Central memory CD8-positive, alpha-beta T cell (primary cell): ENCODE data around the gene RREB1.
A peak's percentile ranks its signal among the peaks of the same experiment; 100 is the strongest.

Source experiments
- ATAC-seq: fragments of 150-1000 bp; cut with Tn5 transposase; replicated peaks from 2 replicates; pipeline ENCODE4 v1.10.0; 2022; ENCODE audit warnings: mild to moderate bottlenecking, moderate FRiP score, moderate number of reproducible peaks; ENCODE audit not compliant: poor library complexity, severe bottlenecking; ENCODE audit errors: extremely low read depth
- DNase-seq, 2 donors: peaks; one replicate each; pipeline ENCODE4 v3.0.0; 2021; ENCODE audit warnings: low spot score in 2 of 2
- H3K27ac Mint-ChIP-seq: one replicate; pipeline ENCODE4 v1.8.0; 2022; ENCODE audit warnings: low read depth, mild to moderate bottlenecking, moderate library complexity, mixed read lengths
- H3K27me3 Mint-ChIP-seq: one replicate; pipeline ENCODE4 v1.8.0; 2022; ENCODE audit warnings: mixed read lengths
- H3K36me3 Mint-ChIP-seq: one replicate; pipeline ENCODE4 v1.8.0; 2022; ENCODE audit warnings: mild to moderate bottlenecking, moderate library complexity, mixed read lengths; ENCODE audit not compliant: insufficient read depth
- H3K4me1 Mint-ChIP-seq: one replicate; pipeline ENCODE4 v1.8.0; 2022; ENCODE audit warnings: mixed read lengths
- H3K4me3 Mint-ChIP-seq: one replicate; pipeline ENCODE4 v1.8.0; 2022; ENCODE audit warnings: mild to moderate bottlenecking, moderate library complexity, mixed read lengths
- H3K9me3 Mint-ChIP-seq: one replicate; pipeline ENCODE4 v1.8.0; 2022; ENCODE audit warnings: mixed read lengths

The RREB1 gene, protein sequence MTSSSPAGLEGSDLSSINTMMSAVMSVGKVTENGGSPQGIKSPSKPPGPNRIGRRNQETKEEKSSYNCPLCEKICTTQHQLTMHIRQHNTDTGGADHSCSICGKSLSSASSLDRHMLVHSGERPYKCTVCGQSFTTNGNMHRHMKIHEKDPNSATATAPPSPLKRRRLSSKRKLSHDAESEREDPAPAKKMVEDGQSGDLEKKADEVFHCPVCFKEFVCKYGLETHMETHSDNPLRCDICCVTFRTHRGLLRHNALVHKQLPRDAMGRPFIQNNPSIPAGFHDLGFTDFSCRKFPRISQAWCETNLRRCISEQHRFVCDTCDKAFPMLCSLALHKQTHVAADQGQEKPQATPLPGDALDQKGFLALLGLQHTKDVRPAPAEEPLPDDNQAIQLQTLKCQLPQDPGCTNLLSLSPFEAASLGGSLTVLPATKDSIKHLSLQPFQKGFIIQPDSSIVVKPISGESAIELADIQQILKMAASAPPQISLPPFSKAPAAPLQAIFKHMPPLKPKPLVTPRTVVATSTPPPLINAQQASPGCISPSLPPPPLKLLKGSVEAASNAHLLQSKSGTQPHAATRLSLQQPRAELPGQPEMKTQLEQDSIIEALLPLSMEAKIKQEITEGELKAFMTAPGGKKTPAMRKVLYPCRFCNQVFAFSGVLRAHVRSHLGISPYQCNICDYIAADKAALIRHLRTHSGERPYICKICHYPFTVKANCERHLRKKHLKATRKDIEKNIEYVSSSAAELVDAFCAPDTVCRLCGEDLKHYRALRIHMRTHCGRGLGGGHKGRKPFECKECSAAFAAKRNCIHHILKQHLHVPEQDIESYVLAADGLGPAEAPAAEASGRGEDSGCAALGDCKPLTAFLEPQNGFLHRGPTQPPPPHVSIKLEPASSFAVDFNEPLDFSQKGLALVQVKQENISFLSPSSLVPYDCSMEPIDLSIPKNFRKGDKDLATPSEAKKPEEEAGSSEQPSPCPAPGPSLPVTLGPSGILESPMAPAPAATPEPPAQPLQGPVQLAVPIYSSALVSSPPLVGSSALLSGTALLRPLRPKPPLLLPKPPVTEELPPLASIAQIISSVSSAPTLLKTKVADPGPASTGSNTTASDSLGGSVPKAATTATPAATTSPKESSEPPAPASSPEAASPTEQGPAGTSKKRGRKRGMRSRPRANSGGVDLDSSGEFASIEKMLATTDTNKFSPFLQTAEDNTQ (N-terminal part only)

DNA sequence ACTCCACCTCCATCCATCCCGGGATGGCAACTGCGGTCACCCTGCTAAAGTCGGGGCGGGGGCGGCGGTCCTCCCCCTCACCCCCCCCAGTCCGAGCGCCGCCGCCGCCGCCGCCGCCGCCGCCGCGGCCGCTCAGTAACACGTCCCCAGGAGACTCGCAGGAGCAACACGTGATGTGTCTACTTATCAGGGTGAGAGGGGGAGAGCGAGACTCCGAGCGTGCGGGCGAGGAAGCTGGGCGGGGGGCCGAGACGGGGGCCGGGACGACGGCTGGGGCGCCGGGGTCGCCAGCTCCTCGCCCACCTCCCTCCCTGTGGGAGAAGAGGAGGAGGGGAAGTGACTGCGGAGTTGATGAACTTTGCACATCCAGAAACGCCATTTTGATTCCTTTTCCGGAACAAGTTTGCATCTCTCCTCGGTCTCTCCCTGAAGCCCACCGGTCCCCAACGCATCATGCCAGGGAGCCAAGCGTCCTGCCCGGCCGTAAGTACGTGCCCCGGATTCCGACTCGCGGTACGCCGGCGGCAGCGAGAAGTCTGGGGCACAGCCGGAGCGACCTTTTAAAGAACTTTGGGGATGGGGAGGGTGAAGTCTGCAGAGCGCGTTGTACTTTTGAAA, at the start of gene RREB1:
Gene RREB1 (plus strand): TSS at position 384 of the 618 bp plus-strand sequence. CDS start 73,951 bp downstream, outside the sequence.
- H3K36me3 Mint-ChIP-seq, result peaks cover 14% of the 10 kb centered on the region
- ATAC-seq (peak; percentile 70), DNase-seq (peak; percentile 39)
- peak within 1 kb of the TSS; percentile 90 for H3K27ac Mint-ChIP-seq
- H3K4me1 Mint-ChIP-seq, result peaks cover 36% of the 10 kb centered on the region
- no peaks in the 10 kb centered on the region for H3K27me3 Mint-ChIP-seq
- peak within 1 kb of the TSS; percentile 94 for H3K4me3 Mint-ChIP-seq
- no peaks in the 10 kb centered on the region for H3K9me3 Mint-ChIP-seq

DNA sequence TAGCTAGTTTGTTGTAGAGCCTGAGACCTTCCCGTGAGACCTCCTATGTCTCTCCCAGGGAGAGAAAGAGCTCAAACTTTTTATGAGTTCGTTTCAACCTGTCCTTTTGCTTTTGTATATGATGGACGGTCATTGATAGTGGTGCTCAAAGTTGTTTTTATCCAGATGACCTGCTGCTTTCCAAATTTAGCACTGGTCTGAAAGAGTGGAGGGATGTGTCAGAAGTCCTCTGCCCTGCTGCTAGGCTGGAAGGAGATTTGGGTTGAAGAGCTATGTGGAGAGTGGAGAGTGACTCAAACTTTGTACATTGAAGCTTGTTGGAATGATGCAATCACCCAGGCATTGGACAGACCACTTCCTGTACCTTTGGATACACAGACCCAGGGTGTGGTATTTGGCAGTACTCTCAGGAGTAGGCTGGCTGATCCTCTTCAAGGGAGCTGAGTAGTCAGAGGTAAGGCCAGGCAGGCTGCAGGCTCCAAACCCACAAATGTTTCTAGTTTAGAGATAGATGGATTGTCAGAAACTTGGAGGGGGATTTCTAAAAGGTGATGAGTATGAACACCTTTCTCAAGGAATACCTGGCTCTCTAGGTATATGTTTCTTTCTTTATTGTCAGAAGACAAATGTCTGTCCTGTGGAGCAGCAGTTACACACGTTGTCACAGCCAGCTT, 49.4 kb upstream of the RREB1 start:
- ATAC-seq (no peak), DNase-seq (no peak)
- H3K9me3 Mint-ChIP-seq, result no peaks in the 10 kb centered on the region
- H3K27me3 Mint-ChIP-seq, result no peaks in the 10 kb centered on the region
- H3K36me3 Mint-ChIP-seq, result peaks cover 2% of the 10 kb centered on the region
- H3K4me1 Mint-ChIP-seq, result no peaks in the 10 kb centered on the region
- no peak overlapping the region for H3K27ac Mint-ChIP-seq
- no peak overlapping the region for H3K4me3 Mint-ChIP-seq

DNA sequence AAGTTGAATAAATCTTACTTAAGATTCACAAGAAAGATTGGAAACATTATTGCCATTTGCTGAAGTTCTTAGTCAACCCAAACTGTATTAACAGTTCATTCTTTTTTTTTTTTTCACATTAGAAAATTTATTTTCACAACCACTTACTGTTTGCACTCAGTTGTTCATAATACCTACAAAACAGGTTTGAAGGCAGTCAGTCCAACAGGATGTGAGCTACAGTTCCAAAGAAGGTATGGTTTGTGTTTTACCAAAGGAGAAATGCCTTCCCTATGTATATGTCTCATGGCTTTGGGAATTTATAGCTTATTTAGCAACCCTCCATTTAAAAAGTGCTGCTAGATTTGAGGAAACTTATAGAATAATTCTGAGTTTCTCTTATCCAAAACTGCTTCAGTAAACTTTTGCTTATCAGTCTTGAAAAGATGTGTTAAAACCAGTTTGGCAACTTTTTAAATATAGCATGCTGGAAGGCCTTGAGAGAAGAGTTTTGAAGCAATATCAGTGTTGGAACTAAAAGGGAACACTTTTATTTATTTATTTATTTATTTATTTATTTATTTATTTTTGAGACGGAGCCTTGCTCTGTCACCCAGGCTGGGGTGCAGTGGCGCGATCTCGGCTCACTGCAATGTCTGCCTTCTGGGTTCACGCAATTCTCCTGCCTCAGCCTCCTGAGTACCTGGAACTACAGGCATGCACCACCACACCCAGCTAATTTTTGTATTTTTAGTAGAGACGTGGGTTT, 46.8 kb upstream of the RREB1 start:
- no peaks in the 10 kb centered on the region for H3K9me3 Mint-ChIP-seq

DNA sequence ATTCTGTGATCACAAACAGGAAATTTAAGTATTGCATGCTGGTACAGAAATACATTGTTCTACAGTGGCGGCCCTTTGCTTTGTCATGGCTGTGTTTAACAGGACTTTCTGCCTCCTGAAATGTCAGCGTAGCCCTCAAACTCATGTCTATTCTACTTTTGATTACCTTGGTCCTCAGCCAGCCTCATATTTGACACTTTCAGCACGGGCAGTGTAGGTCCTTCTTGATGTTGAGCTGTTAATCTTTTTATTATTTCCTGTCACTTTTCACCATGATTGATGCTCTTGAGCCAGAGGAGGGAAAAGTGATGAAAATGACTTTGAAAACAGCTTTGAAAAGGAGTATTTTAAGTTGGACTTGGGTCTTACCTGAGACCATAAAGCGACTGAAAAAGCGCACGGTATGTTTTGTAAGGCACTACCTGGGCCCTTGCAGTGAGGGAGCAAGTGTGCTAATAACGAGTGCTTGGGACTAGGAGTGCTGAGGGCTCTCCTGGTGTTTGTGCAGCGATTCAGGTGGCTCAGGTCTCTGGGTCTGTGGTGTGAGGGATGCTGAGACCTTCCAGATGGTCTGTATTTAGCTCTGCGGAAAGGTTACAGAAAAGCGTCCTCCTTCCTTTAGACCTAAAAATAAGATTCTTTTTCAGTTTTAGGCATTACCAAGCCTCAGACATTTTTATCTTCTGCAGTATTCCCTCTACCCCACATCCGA, 45.2 kb upstream of the RREB1 start:
- Mint-ChIP-seq H3K4me3 (no peak overlapping the region), H3K27me3 (no peaks in the 10 kb centered on the region), H3K36me3 (no peaks in the 10 kb centered on the region), H3K9me3 (no peaks in the 10 kb centered on the region), H3K4me1 (no peaks in the 10 kb centered on the region), H3K27ac (no peak overlapping the region)
- ATAC-seq (no peak), DNase-seq (no peak)

More for the DNA sequence above, 46.8 kb upstream of the RREB1 start:
- Mint-ChIP-seq H3K27me3 (no peaks in the 10 kb centered on the region), H3K27ac (no peak overlapping the region), H3K4me1 (no peaks in the 10 kb centered on the region), H3K36me3 (no peaks in the 10 kb centered on the region), H3K4me3 (no peak overlapping the region)
- ATAC-seq (no peak), DNase-seq (no peak)

DNA sequence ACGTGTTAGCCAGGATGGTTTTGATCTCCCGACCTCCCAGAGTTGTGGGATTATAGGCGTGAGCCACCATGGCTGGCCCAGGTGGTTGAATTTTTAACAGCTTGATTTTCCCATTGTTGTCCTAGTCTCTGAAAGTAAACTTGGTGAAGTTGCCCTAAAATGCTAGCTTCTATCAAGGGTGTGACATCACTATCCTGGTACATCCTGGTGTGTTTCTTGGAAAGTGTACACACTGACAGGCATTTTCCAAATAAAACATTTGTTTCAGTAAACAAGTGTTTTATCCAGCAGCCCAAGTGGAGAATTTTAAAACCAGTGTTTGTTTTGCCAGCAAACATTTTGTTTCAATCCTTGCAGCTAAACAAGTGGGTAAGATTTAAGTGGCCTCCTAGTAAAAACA, 40.5 kb upstream of the RREB1 start:
- DNase-seq (no peak), ATAC-seq (no peak)
- Mint-ChIP-seq H3K9me3 (no peaks in the 10 kb centered on the region), H3K4me1 (no peaks in the 10 kb centered on the region), H3K27me3 (no peaks in the 10 kb centered on the region), H3K4me3 (no peak overlapping the region), H3K27ac (no peak overlapping the region), H3K36me3 (no peaks in the 10 kb centered on the region)

DNA sequence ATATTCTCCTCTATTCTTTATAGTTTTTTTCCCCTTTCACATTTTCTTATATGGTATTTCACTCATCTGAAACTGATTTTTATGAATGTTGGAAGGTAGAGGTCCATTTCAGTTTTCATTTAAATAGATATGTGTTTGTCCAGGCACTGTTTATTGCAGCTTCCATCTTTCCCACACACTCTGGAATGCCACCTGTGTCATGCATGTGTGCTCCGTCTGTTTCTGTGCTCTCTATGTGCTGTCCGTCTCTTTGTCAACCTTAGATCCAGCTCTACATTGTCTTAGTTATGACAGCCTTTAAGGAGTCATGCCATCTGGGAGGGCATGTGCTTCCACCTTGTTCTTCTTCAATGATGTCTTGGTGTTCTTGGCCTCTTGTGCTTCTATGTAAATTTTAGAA, 36.4 kb upstream of the RREB1 start:
- no peak overlapping the region for H3K27ac Mint-ChIP-seq
- peaks cover 14% of the 10 kb centered on the region for H3K4me1 Mint-ChIP-seq
- H3K27me3 Mint-ChIP-seq, result no peaks in the 10 kb centered on the region
- no peak overlapping the region for H3K4me3 Mint-ChIP-seq
- DNase-seq (no peak), ATAC-seq (no peak)
- no peaks in the 10 kb centered on the region for H3K9me3 Mint-ChIP-seq
- H3K36me3 Mint-ChIP-seq, result peaks cover 1% of the 10 kb centered on the region

DNA sequence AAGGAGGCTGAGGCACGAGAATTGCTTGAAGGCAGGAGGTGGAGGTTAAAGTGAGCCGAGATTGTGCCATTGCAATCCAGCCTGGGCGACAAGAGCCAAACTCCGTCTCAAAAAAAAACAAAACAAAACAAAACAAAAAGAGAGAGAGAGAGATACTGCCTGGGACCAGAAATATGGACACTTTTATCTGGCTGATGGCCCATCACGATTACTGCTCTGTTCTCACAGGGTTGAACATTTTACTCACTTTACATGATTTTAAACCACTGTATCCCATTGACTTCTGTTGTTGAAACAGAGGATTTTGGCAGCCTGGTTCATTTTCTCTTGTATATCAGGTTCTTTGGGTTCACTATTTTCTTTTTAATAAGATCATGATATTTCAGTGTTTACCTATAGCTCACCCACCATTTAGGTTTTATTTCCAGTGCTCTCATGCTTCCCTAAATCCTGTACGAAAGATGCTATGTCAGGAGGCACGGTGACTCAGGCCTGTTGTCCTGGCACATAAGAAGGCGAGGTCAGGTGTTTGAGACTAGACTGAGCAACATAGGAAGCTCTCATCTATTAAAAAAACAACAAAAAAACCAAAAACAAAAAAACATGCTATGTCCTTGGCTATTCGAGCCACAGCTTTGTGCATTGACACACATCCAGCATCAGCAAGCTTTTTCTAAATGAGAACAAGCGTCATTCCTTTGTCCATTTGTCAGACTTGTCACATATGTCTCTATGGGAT, 34.5 kb upstream of the RREB1 start:
- Mint-ChIP-seq H3K27me3 (no peaks in the 10 kb centered on the region), H3K9me3 (no peaks in the 10 kb centered on the region), H3K27ac (peak overlapping the region; percentile 70), H3K36me3 (peaks cover 1% of the 10 kb centered on the region), H3K4me3 (no peak overlapping the region), H3K4me1 (peaks cover 14% of the 10 kb centered on the region)
- ATAC-seq (no peak), DNase-seq (no peak)

DNA sequence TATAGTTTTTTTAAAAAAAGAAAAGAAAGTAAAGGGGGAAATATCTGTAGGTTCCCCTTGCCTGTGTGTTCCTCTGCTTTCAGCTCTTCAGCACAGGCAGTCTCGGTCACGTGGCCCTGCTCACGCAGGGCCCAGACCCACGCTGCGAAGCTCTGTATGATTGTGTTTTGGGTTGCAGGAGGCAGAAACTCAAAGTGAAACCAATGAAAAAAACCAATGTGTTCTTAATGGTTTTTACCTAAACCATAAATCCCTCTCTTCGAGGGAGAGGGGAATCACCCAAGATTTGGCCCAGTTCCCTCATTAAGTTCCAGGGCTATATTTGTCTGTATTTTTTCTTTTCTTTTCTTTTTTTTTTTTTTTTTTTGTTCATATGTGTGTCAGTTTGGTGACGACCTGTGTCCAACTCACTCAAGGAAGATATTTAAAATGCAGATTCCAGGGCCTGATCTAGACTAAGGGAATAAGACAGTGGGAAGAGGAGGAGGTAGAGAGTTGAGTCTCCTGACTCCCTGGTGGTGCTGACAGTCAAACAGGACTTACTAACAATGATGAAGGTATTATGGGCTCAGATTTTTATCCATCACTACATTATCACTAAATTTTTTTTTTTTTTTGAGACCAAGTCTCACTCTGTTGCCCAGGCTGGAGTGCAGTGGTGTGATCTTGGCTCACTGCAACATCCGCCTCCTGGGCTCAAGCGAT, 33.8 kb upstream of the RREB1 start:
- Mint-ChIP-seq H3K27me3 (no peaks in the 10 kb centered on the region), H3K4me3 (peak overlapping the region; percentile 37), H3K4me1 (peaks cover 14% of the 10 kb centered on the region), H3K27ac (peak overlapping the region; percentile 70), H3K9me3 (no peaks in the 10 kb centered on the region), H3K36me3 (peaks cover 1% of the 10 kb centered on the region)
- peak; percentile 92 for ATAC-seq
- DNase-seq, result no peak

DNA sequence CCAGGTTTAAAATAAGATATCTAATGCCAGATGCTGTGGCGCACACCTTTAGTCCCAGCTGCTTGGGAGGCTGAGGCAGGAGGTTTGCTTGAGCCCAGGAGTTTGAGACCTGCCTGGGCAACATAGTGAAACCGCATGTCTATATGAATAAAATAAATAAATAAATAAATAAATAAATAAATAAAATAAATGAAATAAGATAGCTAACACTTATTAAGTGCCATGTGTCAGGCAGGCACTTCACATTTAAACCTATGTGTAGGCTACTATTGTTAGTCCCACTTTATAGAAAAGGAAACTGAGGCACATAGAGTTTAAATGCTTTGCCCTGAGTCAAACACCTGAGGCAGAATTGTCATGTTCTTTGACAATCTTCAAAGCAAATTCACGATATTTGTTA, 32.9 kb upstream of the RREB1 start:
- DNase-seq (no peak), ATAC-seq (no peak)
- Mint-ChIP-seq H3K4me1 (peaks cover 14% of the 10 kb centered on the region), H3K36me3 (peaks cover 1% of the 10 kb centered on the region), H3K27me3 (no peaks in the 10 kb centered on the region), H3K27ac (no peak overlapping the region), H3K4me3 (no peak overlapping the region), H3K9me3 (no peaks in the 10 kb centered on the region)

DNA sequence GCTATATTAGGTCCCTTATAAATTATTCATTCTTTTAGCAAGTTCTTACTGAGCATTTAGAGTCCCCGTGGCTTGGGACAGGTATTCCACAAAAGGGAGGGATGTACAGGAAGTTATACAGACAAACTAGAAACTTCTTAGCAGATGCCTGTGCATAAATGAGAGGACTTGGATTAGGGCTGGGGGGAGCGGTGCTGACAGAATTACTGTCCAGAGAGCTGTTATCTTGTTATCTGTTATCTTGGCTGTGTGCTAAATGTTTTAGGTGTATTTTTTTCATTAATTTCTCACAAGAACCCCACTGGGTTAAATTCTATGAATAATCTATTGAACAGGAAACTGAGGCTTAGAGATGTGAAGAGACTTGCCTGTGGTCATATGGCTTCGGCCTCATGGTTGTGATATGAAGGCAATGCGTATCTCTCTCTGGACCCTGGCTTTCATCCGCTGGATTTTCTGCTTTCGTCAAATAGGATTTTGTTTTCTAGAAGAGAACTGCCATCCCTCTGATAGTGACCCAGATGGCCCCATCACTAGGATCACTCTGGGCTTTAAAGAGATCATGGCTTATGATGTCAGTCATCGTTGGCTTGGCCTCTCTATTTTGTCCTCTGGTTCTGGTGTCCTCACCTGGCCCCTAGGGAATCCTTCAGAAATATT, 32.3 kb upstream of the RREB1 start:
- H3K27me3 Mint-ChIP-seq, result no peaks in the 10 kb centered on the region
- H3K4me3 Mint-ChIP-seq, result no peak overlapping the region
- no peak overlapping the region for H3K27ac Mint-ChIP-seq
- H3K4me1 Mint-ChIP-seq, result peaks cover 14% of the 10 kb centered on the region
- H3K36me3 Mint-ChIP-seq, result peaks cover 1% of the 10 kb centered on the region
- DNase-seq, result no peak
- H3K9me3 Mint-ChIP-seq, result no peaks in the 10 kb centered on the region
- ATAC-seq, result no peak
